GM12873 (cell line): ENCODE data around the gene GNAT2.

Source experiments
- CTCF ChIP-seq: IDR thresholded peaks from 2 replicates; pipeline ENCODE4 v1.5.1; 2012; ENCODE audit warnings: low read depth, mild to moderate bottlenecking, moderate library complexity, low read length, control low read depth; ENCODE audit not compliant: insufficient read depth; ENCODE audit errors: missing control alignments

Gene GNAT2

DNA sequence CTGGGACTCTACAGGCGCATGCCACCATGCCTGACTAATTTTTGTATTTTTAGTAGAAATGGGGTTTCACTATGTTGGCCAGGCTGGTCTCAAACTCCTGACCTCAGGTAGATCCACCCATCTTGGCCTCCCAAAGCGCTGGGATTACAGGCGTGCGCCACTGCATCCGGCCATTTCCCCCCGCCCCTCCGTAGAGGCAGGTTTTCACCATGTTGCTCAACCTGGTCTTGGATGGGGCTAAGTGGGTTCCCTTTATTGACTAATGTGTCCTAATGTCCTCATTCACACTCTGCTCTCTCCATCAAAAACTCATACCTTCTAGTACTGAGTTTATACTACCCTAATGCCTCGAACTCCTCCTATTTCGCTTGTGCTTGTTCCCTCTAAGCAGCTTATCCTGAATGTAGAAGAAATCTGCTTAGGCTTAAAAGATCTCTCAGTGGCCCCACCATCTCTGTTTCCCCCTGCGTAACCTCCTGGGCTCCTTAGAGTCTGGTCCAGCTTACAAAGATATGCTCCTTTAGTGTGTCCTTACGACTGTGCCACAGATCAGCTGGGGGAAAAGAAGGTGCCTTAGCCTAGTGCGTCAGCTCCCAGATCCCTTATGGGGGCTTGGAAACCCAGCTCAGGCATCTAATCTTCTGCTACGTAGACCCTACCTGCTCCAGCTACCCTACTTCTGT lies 8.0 kb downstream of the GNAT2 start:
- no peak for TF ChIP-seq CTCF

GRCh38 chr1:109610609-109611307 lies 8.7 kb downstream of the GNAT2 start:
- no peak for TF ChIP-seq CTCF

DNA sequence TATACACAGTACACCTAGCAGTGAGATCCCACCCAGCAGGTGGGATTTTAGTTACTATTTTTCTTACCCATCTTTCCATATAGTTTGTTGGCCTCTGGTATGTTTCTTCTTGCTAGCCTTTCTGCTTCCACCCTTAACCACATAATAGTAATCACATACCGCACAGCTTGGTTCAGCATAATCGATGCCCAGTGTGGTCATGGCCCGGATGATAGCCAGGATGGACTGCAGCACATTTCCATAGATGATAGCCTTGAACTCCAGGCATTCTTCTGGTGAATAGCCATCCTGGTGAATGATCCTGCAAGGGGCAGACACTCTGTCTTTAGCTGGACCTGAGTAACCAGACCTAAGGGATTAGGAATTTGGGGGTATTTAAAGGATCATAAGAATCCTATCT lies 9.5 kb downstream of the GNAT2 start:
- no peak for TF ChIP-seq CTCF

DNA sequence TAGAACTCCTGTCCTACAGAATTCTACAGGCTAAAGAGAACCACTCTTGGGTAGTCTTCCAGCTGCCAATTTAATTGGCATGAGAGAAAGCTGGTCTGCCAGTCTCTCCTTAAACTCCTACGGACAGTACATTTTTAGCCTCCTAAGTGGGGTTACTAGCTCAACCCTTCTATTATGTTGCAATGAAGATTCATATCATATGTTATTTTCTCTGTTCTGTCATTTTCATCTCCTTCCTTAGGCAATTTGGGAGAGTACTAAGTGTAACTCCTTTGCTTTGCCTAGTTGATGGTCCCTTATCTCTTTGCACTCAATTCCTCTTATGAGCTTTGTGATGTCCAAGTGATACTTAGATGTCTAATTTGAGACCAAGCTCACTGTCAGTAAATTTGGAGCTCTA lies 14.0 kb downstream of the GNAT2 start:
- no peak for TF ChIP-seq CTCF

DNA sequence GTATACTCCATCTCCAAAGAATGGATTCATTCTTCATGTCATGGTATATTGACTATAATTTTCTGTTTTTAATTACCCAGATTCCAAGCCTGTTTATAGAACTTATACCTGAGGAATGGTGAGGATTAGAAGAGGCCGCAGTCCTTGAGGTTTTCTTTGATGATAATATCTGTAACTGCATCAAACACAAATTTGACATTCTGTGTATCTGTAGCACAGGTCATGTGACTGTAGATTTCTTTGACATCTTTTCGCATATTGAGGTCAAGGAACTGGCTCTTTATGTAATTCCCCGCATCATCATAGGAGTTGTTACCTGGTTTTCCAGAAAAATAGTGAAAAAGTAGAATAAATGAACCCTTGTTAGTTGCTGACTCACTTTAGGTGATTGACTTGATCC lies 16.2 kb downstream of the GNAT2 start:
- no peak for TF ChIP-seq CTCF

DNA sequence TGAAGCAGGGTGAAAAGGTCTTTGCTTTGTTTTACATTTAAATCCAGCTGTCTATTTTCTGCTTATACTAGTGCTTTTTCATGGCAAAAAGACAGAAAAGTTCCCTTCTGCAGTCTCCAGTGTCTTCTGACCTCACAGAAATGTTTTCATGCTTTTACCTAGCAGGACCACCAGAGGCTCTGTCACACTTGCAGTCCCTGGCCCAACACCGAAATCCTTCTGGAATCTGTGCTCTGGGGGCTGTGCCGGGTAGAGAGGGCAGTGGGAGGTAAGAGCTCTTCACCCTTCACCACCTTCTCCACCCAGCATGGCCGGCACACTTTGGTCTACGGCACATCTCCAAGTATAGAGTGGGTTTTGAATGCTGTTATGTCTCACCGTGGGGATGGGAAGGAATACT lies 20.8 kb downstream of the GNAT2 start:
- peak; percentile 42 for TF ChIP-seq CTCF

DNA sequence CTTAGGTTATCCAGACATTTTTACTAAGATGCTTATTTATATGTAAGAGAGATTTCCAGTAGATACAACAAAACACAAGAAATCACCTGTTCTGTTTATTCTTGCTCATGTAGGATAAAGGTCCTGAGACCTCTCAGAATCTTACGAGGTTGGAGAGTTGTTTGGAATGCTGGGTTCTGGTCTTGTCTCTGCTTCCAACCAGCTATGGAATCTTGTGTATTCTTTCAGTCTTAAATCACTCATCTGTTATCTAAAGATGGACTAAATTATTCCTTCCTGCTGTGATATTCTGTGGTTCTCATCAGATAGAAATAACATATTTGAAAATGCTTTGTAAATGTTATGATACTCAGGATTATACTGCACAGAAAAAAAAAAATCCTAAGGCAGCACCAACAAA lies 21.3 kb downstream of the GNAT2 start:
- no peak for TF ChIP-seq CTCF
